ENCODE results near the gene CSTB.

GRCh38 chr21:43751955-43752591 lies 24.0 kb downstream of the CSTB start:
- TF ChIP-seq, protein P1, sequence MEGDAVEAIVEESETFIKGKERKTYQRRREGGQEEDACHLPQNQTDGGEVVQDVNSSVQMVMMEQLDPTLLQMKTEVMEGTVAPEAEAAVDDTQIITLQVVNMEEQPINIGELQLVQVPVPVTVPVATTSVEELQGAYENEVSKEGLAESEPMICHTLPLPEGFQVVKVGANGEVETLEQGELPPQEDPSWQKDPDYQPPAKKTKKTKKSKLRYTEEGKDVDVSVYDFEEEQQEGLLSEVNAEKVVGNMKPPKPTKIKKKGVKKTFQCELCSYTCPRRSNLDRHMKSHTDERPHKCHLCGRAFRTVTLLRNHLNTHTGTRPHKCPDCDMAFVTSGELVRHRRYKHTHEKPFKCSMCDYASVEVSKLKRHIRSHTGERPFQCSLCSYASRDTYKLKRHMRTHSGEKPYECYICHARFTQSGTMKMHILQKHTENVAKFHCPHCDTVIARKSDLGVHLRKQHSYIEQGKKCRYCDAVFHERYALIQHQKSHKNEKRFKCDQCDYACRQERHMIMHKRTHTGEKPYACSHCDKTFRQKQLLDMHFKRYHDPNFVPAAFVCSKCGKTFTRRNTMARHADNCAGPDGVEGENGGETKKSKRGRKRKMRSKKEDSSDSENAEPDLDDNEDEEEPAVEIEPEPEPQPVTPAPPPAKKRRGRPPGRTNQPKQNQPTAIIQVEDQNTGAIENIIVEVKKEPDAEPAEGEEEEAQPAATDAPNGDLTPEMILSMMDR (conservative IDR thresholded peaks at IDR 0.05; ENCODE audit: low read length) = no peak
- TF ChIP-seq EZH2phosphoT487 (IDR thresholded peaks at IDR 0.05; ENCODE audit: borderline replicate concordance) = no peak

All from Loucy (cell line).